HuH-7.5 (cell line): Measurements from ENCODE around the gene SEMA4D.

Experiments used
- DNase-seq: peaks from one replicate; pipeline ENCODE4 v3.0.0; 2011; ENCODE audit warnings: low spot score

SEMA4D gene

GRCh38 chr9:89497978-89498851 lies at the start of gene SEMA4D:
TSS of gene SEMA4D (minus strand) at chr9:89498113. CDS start at chr9:89405456, 92,657 bp downstream.
- peak; percentile 43 for DNase-seq

GRCh38 chr9:89547000-89547399 lies 49.1 kb upstream of the SEMA4D start:
- DNase-seq, result no peak

- DNase-seq, result no peak
Observed at GRCh38 chr9:89544279-89544661, 46.4 kb upstream of the SEMA4D start.

GRCh38 chr9:89543621-89544278 lies 45.8 kb upstream of the SEMA4D start:
- no peak for DNase-seq

- DNase-seq, result no peak
Observed at GRCh38 chr9:89543111-89543510, 45.2 kb upstream of the SEMA4D start.

- no peak for DNase-seq
Observed at GRCh38 chr9:89542401-89543021, 44.6 kb upstream of the SEMA4D start.

GRCh38 chr9:89541798-89542197 lies 43.9 kb upstream of the SEMA4D start:
- no peak for DNase-seq

- DNase-seq, result no peak
Observed at GRCh38 chr9:89539374-89539773, 41.5 kb upstream of the SEMA4D start.

GRCh38 chr9:89538871-89539270 lies 41.0 kb upstream of the SEMA4D start:
- no peak for DNase-seq

- no peak for DNase-seq
Observed at GRCh38 chr9:89537166-89537565, 39.3 kb upstream of the SEMA4D start.

- DNase-seq, result no peak
Observed at GRCh38 chr9:89536600-89536999, 38.7 kb upstream of the SEMA4D start.

- no peak for DNase-seq
Observed at GRCh38 chr9:89536145-89536574, 38.2 kb upstream of the SEMA4D start.

GRCh38 chr9:89535461-89535860 lies 37.5 kb upstream of the SEMA4D start:
- no peak for DNase-seq

- no peak for DNase-seq
Observed at GRCh38 chr9:89534515-89535287, 36.8 kb upstream of the SEMA4D start.

GRCh38 chr9:89533411-89534095 lies 35.6 kb upstream of the SEMA4D start:
- DNase-seq, result no peak

- no peak for DNase-seq
Observed at GRCh38 chr9:89532944-89533343, 35.0 kb upstream of the SEMA4D start.

GRCh38 chr9:89532478-89532877 lies 34.6 kb upstream of the SEMA4D start:
- DNase-seq, result no peak

GRCh38 chr9:89531766-89532165 lies 33.9 kb upstream of the SEMA4D start:
- no peak for DNase-seq

GRCh38 chr9:89530726-89531125 lies 32.8 kb upstream of the SEMA4D start:
- no peak for DNase-seq

GRCh38 chr9:89529243-89530035 lies 31.5 kb upstream of the SEMA4D start:
- no peak for DNase-seq

- DNase-seq, result no peak
Observed at GRCh38 chr9:89528540-89528939, 30.6 kb upstream of the SEMA4D start.
